Measurements from ENCODE around the gene ADA.
A peak's percentile ranks its signal among the peaks of the same experiment; 100 is the strongest.
"Not testable (repeated sequence)": the region's sequence is repeated elsewhere in the genome, so short reads cannot be mapped to it uniquely, and the experiment has no call there.

Gene ADA

DNA sequence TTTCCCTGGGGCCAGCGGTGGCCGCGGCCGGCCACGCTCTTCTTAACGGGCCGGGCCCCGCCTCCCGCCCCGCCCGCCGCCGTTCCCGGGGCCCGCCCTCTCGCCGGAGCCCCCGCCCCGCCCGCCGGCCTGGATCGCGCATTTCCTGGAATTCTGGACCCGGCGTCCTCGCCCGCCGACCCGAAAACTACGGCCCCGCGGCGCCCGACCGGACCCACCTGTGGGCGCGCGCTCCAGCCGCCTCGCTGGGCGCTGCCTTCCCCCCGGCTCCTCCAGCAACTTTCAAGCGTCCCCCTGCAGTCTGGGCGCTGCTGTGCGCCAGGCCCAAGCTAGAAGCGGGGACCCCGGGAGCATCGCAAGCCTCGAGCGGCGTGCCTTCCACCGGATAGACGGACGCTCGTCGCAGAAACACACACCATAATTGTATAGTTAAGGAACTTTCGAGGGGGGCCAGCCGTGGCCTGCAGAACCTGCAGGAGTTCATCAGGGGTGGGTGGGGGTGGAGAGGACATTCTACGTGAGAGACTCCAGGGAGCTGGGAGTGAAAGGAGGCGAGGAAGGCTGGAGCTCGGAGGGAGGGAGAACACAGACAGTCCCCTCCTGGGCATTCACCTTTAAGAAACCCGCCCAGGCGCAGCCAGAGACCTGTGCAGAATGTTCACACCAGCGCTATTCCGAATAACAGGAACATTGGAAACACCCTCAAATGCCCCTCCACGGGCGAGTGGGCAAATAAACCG is at the start of gene ADA:
Gene ADA, minus strand, starts transcription at position 16 of the 740 bp plus-strand sequence. CDS start 92 bp downstream, outside the sequence.
- peak within 1 kb of the TSS; percentile 54 to 84 for H3K27ac ChIP-seq
- no peak for DNase-seq (ENCODE audit: low spot score)
- TF ChIP-seq CTCF (IDR thresholded peaks at IDR 0.05), result no peak
- H3K4me3 ChIP-seq, result peak within 1 kb of the TSS; percentile 80

DNA sequence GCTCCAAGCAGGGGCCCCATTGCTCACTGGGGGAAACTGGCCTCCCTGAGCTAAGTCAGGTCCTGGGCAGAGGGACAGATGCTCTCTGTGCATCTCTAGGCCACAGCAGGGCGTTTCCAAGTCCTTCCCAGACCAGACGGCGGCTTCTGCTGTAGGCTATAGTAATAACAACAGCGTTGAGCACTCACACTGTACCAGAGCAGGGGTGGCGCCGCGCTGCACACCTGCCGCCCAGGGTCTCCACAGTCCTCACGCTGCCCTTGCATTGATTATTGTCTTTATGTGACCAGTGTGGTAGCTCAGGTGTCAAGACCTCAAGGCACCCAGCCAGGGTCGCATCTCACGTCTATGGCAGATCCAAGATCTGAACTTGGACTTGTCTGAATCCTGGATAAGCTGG is 48.8 kb upstream of the ADA start:
- no peak for TF ChIP-seq CTCF (IDR thresholded peaks at IDR 0.05)
- no peak overlapping the region for H3K4me3 ChIP-seq
- H3K27ac ChIP-seq, result peak overlapping the region in 1 of 2 donors; percentile 95
- DNase-seq (ENCODE audit: low spot score), result no peak

DNA sequence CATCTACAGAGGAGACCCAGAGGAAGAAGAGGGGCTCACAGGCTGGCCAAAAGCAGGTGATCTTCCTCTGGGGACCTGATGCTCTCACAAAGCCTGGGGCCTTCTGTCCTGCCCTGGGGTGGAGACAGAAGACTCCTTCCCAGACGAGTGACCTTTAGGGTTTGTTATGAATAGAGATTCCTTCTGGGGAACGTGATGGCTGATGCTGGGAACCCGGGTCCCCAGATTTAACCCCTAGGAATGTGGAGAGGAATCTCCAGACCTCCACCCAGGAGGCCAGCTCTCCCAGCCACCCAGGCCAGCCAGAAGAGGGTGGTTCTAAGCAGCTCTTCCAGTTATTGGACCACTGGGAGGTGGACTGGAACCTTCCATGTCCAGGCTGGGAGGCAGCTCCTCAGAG is 46.9 kb upstream of the ADA start:
- no peak for TF ChIP-seq CTCF (IDR thresholded peaks at IDR 0.05)
- Histone ChIP-seq H3K27ac (peak overlapping the region; percentile 66 to 73), H3K4me3 (no peak overlapping the region)
- no peak for DNase-seq (ENCODE audit: low spot score)

DNA sequence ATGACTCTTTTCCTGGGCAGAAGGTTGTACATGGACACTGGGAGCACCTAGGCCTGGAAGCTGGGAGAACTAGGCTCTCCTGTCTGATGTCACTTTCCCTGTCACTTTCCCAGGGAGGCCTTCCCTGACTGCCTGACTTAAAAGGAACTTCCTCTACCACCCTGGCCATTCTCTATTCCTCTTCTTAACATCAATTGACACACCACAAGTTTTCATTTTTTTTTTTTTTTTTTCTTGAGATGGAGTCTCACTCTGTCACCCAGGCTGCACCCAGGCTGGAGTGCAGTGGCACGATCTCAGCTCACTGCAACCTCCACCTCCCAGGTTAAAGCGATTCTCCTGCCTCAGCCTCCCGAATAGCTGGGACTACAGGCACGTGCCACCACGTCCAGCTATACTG is 45.5 kb upstream of the ADA start:
- not testable (repeated sequence) for DNase-seq (ENCODE audit: low spot score); H3K4me3 ChIP-seq
- peak overlapping the region; percentile 87 to 94 for H3K27ac ChIP-seq

GRCh38 chr20:44696315-44696714 is 44.8 kb upstream of the ADA start:
- peak overlapping the region; percentile 87 to 94 for H3K27ac ChIP-seq
- TF ChIP-seq CTCF (IDR thresholded peaks at IDR 0.05), result no peak
- H3K4me3 ChIP-seq, result no peak overlapping the region
- no peak for DNase-seq (ENCODE audit: low spot score)

- Histone ChIP-seq H3K4me3 (no peak overlapping the region), H3K27ac (peak overlapping the region; percentile 87 to 94)
- peak; percentile 71 for DNase-seq (ENCODE audit: low spot score)
- no peak for TF ChIP-seq CTCF (IDR thresholded peaks at IDR 0.05)
These were observed 44.3 kb upstream of the ADA start for GRCh38 chr20:44695674-44696300.

- DNase-seq (ENCODE audit: low spot score), result no peak
- Histone ChIP-seq H3K4me3 (no peak overlapping the region), H3K27ac (peak overlapping the region; percentile 87 to 94)
- TF ChIP-seq CTCF (IDR thresholded peaks at IDR 0.05), result no peak
These were observed 43.8 kb upstream of the ADA start for GRCh38 chr20:44695295-44695673.

Data from coronary artery (tissue), 2 donors.